ENCODE measurements around the gene SAMD11.
"Not testable (repeated sequence)": the region's sequence is repeated elsewhere in the genome, so short reads cannot be mapped to it uniquely, and the experiment has no call there.

SAMD11 gene

DNA sequence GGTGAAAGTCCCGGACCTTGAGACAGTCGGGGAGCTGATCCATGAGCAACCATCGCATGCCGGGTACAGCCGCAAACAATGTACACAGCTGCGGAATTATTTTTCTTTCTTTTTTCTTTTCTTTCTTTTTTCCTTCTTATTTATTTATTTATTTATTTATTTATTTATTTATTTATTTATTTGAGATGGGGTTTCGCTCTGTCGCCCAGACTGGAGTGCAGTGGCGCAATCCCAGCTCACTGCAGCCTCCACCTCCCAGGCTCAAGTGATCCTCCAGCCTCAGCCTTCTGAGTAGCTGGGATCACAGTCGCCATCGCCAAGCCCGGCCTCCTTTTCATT is 60.7 kb downstream of the SAMD11 start:
- peaks cover 6% of the 10 kb centered on the region; the same call in 1 of the 2 replicates for H3K4me1 ChIP-seq (ENCODE audit: low read length)
- H3K27ac ChIP-seq (ENCODE audit: low read length), result no peak overlapping the region
- no peak overlapping the region for H3K4me2 ChIP-seq (ENCODE audit: low read depth, low read length)

DNA sequence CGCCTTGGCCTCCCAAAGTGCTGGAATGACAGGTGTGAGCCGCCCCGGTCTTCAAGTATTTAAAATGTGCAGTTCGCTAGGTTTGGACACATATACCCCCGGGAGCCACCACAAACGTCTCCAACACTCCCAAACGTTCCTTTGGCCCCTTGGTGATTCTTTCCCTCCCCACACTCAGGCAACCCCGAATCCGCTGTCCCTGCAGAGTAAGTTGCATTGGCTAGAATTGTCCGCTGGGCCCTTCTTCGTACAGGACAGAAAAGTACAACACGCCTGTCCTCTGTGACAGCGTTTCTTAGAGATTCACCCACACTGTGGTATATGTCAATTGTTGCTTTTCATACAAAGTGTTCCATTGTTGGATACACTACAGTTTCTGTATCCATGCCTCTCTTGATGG is 61.4 kb downstream of the SAMD11 start:
- Histone ChIP-seq H3F3A (ENCODE audit: insufficient read depth, low read length) (no peaks in the 10 kb centered on the region), H3K9me3 (replicated peaks; ENCODE audit: insufficient read depth, low read length) (no peaks in the 10 kb centered on the region), H3K4me1 (ENCODE audit: low read length) (peaks cover 6% of the 10 kb centered on the region; the same call in 1 of the 2 replicates), H4K20me1 (ENCODE audit: insufficient read depth, low read length) (no peaks in the 10 kb centered on the region), H3K4me2 (ENCODE audit: low read depth, low read length) (no peak overlapping the region), H3K27me3 (replicated peaks; ENCODE audit: insufficient read depth, low read length) (peaks cover 94% of the 10 kb centered on the region), H3K79me2 (ENCODE audit: low read length) (no peaks in the 10 kb centered on the region), H3K9ac (ENCODE audit: low read length) (no peak overlapping the region), H3K4me3 (ENCODE audit: low read length) (no peak overlapping the region), H3K36me3 (replicated peaks; ENCODE audit: insufficient read depth, low read length) (no peaks in the 10 kb centered on the region), H3K27ac (ENCODE audit: low read length) (no peak overlapping the region), H2AFZ (ENCODE audit: low read length) (no peak overlapping the region), H3K9me2 (replicated peaks; ENCODE audit: insufficient read depth, low read length) (no peaks in the 10 kb centered on the region)
- TF ChIP-seq, protein P1, sequence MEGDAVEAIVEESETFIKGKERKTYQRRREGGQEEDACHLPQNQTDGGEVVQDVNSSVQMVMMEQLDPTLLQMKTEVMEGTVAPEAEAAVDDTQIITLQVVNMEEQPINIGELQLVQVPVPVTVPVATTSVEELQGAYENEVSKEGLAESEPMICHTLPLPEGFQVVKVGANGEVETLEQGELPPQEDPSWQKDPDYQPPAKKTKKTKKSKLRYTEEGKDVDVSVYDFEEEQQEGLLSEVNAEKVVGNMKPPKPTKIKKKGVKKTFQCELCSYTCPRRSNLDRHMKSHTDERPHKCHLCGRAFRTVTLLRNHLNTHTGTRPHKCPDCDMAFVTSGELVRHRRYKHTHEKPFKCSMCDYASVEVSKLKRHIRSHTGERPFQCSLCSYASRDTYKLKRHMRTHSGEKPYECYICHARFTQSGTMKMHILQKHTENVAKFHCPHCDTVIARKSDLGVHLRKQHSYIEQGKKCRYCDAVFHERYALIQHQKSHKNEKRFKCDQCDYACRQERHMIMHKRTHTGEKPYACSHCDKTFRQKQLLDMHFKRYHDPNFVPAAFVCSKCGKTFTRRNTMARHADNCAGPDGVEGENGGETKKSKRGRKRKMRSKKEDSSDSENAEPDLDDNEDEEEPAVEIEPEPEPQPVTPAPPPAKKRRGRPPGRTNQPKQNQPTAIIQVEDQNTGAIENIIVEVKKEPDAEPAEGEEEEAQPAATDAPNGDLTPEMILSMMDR (IDR thresholded peaks at IDR 0.05; ENCODE audit: low read length), result no peak
- no peak for TF ChIP-seq EZH2phosphoT487 (IDR thresholded peaks at IDR 0.05; ENCODE audit: low read length)
- no peak for TF ChIP-seq EZH2 (optimal IDR thresholded peaks at IDR 0.05; ENCODE audit: low read depth, low read length)
- DNase-seq, result no peak

More for the DNA sequence above, 60.7 kb downstream of the SAMD11 start:
- no peaks in the 10 kb centered on the region for H3K79me2 ChIP-seq (ENCODE audit: low read length)
- no peaks in the 10 kb centered on the region for H3K9me2 ChIP-seq (replicated peaks; ENCODE audit: insufficient read depth, low read length)
- H3K9me3 ChIP-seq (replicated peaks; ENCODE audit: insufficient read depth, low read length), result no peaks in the 10 kb centered on the region
- H3K4me3 ChIP-seq (ENCODE audit: low read length), result no peak overlapping the region
- no peak for DNase-seq
- no peaks in the 10 kb centered on the region for H4K20me1 ChIP-seq (ENCODE audit: insufficient read depth, low read length)
- no peaks in the 10 kb centered on the region for H3F3A ChIP-seq (ENCODE audit: insufficient read depth, low read length)
- H3K9ac ChIP-seq (ENCODE audit: low read length), result no peak overlapping the region
- TF ChIP-seq, protein P1 (IDR thresholded peaks at IDR 0.05; ENCODE audit: low read length), result no peak
- TF ChIP-seq EZH2 (optimal IDR thresholded peaks at IDR 0.05; ENCODE audit: low read depth, low read length) (no peak), EZH2phosphoT487 (IDR thresholded peaks at IDR 0.05; ENCODE audit: low read length) (no peak)
- no peak overlapping the region for H2AFZ ChIP-seq (ENCODE audit: low read length)
- no peaks in the 10 kb centered on the region for H3K36me3 ChIP-seq (replicated peaks; ENCODE audit: insufficient read depth, low read length)
- H3K27me3 ChIP-seq (replicated peaks; ENCODE audit: insufficient read depth, low read length), result peaks cover 95% of the 10 kb centered on the region

DNA sequence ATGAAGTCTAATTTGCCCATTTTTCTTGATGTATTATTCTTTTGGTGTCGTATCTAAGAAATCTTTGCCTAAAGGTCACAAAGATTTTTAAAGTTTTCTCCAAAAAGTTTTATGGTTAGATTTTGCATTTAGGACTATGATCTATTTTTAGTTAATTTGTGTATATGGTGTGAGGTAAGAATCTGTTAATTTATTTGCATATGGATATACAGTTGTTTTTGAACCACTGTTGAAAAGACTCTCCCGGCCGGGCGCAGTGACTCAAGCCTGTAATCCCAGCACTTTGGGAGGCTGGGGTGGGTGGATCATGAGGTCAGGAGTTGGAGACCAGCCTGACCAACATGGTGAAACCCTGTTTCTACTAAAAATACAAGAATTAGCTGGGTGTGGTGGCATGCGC is 64.3 kb downstream of the SAMD11 start:
- H3K9me2 ChIP-seq (replicated peaks; ENCODE audit: insufficient read depth, low read length); H3K4me2 ChIP-seq (ENCODE audit: low read depth, low read length); H3K27ac ChIP-seq (ENCODE audit: low read length); H3F3A ChIP-seq (ENCODE audit: insufficient read depth, low read length); H2AFZ ChIP-seq (ENCODE audit: low read length); H3K36me3 ChIP-seq (replicated peaks; ENCODE audit: insufficient read depth, low read length); H3K79me2 ChIP-seq (ENCODE audit: low read length); H3K4me1 ChIP-seq (ENCODE audit: low read length); DNase-seq; H3K9ac ChIP-seq (ENCODE audit: low read length); H3K4me3 ChIP-seq (ENCODE audit: low read length); H4K20me1 ChIP-seq (ENCODE audit: insufficient read depth, low read length); H3K9me3 ChIP-seq (replicated peaks; ENCODE audit: insufficient read depth, low read length): not testable (repeated sequence)
- peaks cover 92% of the 10 kb centered on the region for H3K27me3 ChIP-seq (replicated peaks; ENCODE audit: insufficient read depth, low read length)

DNA sequence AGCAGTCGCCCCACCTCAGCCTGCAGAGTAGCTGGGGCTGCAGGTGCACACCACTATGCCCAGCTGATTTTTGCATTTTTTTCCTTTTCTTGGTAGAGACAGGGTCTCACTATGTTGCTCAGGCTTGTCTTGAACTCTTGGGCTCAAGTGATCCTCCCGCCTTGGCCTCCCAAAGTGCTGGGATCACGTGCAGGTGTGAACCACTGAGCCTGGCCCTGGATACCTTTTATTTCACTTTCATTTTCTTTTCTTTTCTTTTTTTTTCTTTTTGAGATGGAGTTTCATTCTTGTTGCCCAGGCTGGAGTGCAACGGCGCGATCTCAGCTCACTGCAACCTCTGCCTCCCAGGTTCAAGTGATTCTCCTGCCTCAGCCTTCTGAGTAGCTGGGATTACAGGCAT is 67.6 kb downstream of the SAMD11 start:
- H3K27me3 ChIP-seq (replicated peaks; ENCODE audit: insufficient read depth, low read length), result peaks cover 94% of the 10 kb centered on the region
- not testable (repeated sequence) for H3F3A ChIP-seq (ENCODE audit: insufficient read depth, low read length); H3K79me2 ChIP-seq (ENCODE audit: low read length); H2AFZ ChIP-seq (ENCODE audit: low read length); H3K4me1 ChIP-seq (ENCODE audit: low read length); H3K4me3 ChIP-seq (ENCODE audit: low read length); H4K20me1 ChIP-seq (ENCODE audit: insufficient read depth, low read length); H3K9me2 ChIP-seq (replicated peaks; ENCODE audit: insufficient read depth, low read length); H3K36me3 ChIP-seq (replicated peaks; ENCODE audit: insufficient read depth, low read length); DNase-seq; H3K9me3 ChIP-seq (replicated peaks; ENCODE audit: insufficient read depth, low read length); H3K9ac ChIP-seq (ENCODE audit: low read length); H3K4me2 ChIP-seq (ENCODE audit: low read depth, low read length); H3K27ac ChIP-seq (ENCODE audit: low read length)
